ENCODE measurements around the gene CUEDC2.

DNA sequence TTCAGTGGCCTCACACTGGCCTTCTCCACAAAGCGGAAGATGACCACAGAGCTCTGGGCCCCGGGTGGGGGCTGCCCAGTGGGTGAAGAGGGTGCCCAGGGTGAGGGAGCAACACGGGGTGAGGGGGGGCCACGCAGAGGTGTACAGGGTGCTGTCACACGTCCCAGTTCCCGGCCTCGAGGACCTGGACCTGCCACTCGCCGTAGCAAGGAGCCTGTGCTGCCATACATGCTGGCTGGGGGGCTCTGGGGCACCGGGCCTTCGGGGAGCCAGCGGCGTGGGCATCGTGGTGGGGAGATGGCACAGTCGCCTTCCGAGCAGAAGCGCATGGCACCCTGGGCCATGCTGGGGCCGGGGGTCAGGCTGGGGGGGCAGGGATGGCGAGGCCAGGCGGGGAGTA is 15.7 kb downstream of the CUEDC2 start:
- TF ChIP-seq CTCF (IDR thresholded peaks at IDR 0.05), result no peak
- TF ChIP-seq POLR2AphosphoS5 (IDR thresholded peaks at IDR 0.05), result no peak

Data from transverse colon (tissue), 4 donors.